WTC11 (cell line): ENCODE measurements around the gene CERT1. TPM values are rescaled to one million over a fixed set of nuclear protein-coding genes. Genes with fewer than 3 reads are reported as not detected.
"Not testable (repeated sequence)": the region's sequence is repeated elsewhere in the genome, so short reads cannot be mapped to it uniquely, and the experiment has no call there.

Experiments used
- ATAC-seq: fragments of 200-7000 bp; cut with Tn5 transposase; 2 replicates; pipeline ENCODE4 v1.10.0; 2021; ENCODE audit warnings: mild to moderate bottlenecking, moderate library complexity
- CTCF ChIA-PET: fragments of 300-600 bp; sonication (Branson Sonifier 250); formaldehyde crosslinking; loops from one replicate; lab custom pipeline; 2021; ENCODE audit warnings: antibody characterized with exemption; lab: Charles Lee
- POLR2A ChIA-PET: fragments of 350-600 bp; sonication (Branson Sonifier 250); formaldehyde crosslinking; loops from one replicate; lab custom pipeline; 2021; ENCODE audit warnings: antibody characterized with exemption; lab: Charles Lee
- DNase-seq: peaks from one replicate; pipeline ENCODE4 v3.0.0; 2021; ENCODE audit warnings: low spot score
- H3K27ac Mint-ChIP-seq: 2 replicates; pipeline ENCODE4 v1.8.0; 2021; ENCODE audit warnings: mixed read lengths
- H3K27me3 Mint-ChIP-seq: 2 replicates; pipeline ENCODE4 v1.8.0; 2021; ENCODE audit warnings: low read depth, mild to moderate bottlenecking, moderate library complexity, mixed read lengths
- H3K36me3 Mint-ChIP-seq: 2 replicates; pipeline ENCODE4 v1.8.0; 2021; ENCODE audit warnings: mixed read lengths
- H3K4me1 Mint-ChIP-seq: 2 replicates; pipeline ENCODE4 v1.8.0; 2022; ENCODE audit warnings: mixed read lengths
- H3K4me3 Mint-ChIP-seq: 2 replicates; pipeline ENCODE4 v1.8.0; 2021; ENCODE audit warnings: mild to moderate bottlenecking, moderate library complexity, mixed read lengths
- H3K9me3 Mint-ChIP-seq: 2 replicates; pipeline ENCODE4 v1.8.0; 2021; ENCODE audit warnings: mixed read lengths
- ESRRA ChIP-seq: sonication (generic); formaldehyde crosslinking; IDR thresholded peaks from 2 replicates; pipeline ENCODE4 v1.8.1; 2022; ENCODE audit warnings: mild to moderate bottlenecking, missing genetic modification reagents, borderline replicate concordance
- FOXP1 ChIP-seq: sonication (generic); formaldehyde crosslinking; IDR thresholded peaks from 2 replicates; pipeline ENCODE4 v1.8.0; 2022; ENCODE audit warnings: missing genetic modification reagents, mild to moderate bottlenecking, moderate library complexity, borderline replicate concordance
- FOXP4 ChIP-seq: sonication (generic); formaldehyde crosslinking; IDR thresholded peaks from 2 replicates; pipeline ENCODE4 v1.8.0; 2022; ENCODE audit warnings: mild to moderate bottlenecking, missing genetic modification reagents
- IRF2 ChIP-seq: sonication (generic); formaldehyde crosslinking; IDR thresholded peaks from 2 replicates; pipeline ENCODE4 v1.8.0; 2022; ENCODE audit warnings: low read depth, missing genetic modification reagents, borderline replicate concordance
- PREB ChIP-seq: sonication (generic); formaldehyde crosslinking; IDR thresholded peaks from 2 replicates; pipeline ENCODE4 v1.8.1; 2022; ENCODE audit warnings: mild to moderate bottlenecking, missing genetic modification reagents, moderate library complexity, borderline replicate concordance
- PRRX2 ChIP-seq: fragments of 250-450 bp; sonication (Bioruptor Pico); IDR thresholded peaks from 2 replicates; pipeline ENCODE4 v1.8.0; 2021; ENCODE audit warnings: mild to moderate bottlenecking
- SOX15 ChIP-seq: fragments of 250-450 bp; sonication (Bioruptor Pico); IDR thresholded peaks from 2 replicates; pipeline ENCODE4 v1.9.0; 2021; ENCODE audit warnings: mild to moderate bottlenecking
- ZMAT4 ChIP-seq: fragments of 250-450 bp; sonication (Bioruptor Pico); IDR thresholded peaks from 2 replicates; pipeline ENCODE4 v1.9.0; 2021; ENCODE audit warnings: mild to moderate bottlenecking
- ZNF121 ChIP-seq: sonication (generic); formaldehyde crosslinking; IDR thresholded peaks from 2 replicates; pipeline ENCODE4 v1.8.0; 2023; ENCODE audit warnings: missing genetic modification reagents
- ZNF281 ChIP-seq: sonication (generic); formaldehyde crosslinking; IDR thresholded peaks from 2 replicates; pipeline ENCODE4 v1.8.0; 2023; ENCODE audit warnings: mild to moderate bottlenecking, missing genetic modification reagents
- ZNF396 ChIP-seq: fragments of 250-450 bp; sonication (Bioruptor Pico); IDR thresholded peaks from 2 replicates; pipeline ENCODE4 v1.8.0; 2021; ENCODE audit warnings: mild to moderate bottlenecking, moderate library complexity, borderline replicate concordance
- ZNF671 ChIP-seq: fragments of 250-450 bp; sonication (Bioruptor Pico); IDR thresholded peaks from 2 replicates; pipeline ENCODE4 v1.8.0; 2021; ENCODE audit warnings: mild to moderate bottlenecking
- total RNA-seq: library from RNA; stranded (reverse); gene quantifications from 3 replicates; pipeline ENCODE4 v1.2.3, GENCODE V29; 2021

The CERT1 gene
- total RNA-seq, 1 experiment from 2014 or later, result 50.8 TPM

GRCh38 chr5:75335952-75336614 lies 175.3 kb downstream of the CERT1 start:
- H3K36me3 Mint-ChIP-seq, result peaks cover 11% of the 10 kb centered on the region; the same call in 1 of the 2 replicates
- ChIA-PET POLR2A (interaction anchor here (0.8 to 2.6 kb wide), 11 partner anchors 8 to 469 kb away, joined by 3 to 22 read pairs (median 4); partner anchors contain the start of genes ANKRD31, CERT1, POC5 and POLK), CTCF (interaction anchor here (0.8 to 2.0 kb wide), 21 partner anchors 9 to 414 kb away, joined by 3 to 62 read pairs (median 4); partner anchors contain the start of gene ANKRD31)
- H3K4me1 Mint-ChIP-seq, result peaks cover 26% of the 10 kb centered on the region
- peaks cover 5% of the 10 kb centered on the region; the same call in 1 of the 2 replicates for H3K9me3 Mint-ChIP-seq
- no peak for DNase-seq
- peak; percentile 29 for ATAC-seq
- H3K27me3 Mint-ChIP-seq, result no peaks in the 10 kb centered on the region
- no peak for TF ChIP-seq ESRRA (CRISPR knock-in tag)
- no peak for TF ChIP-seq ZNF121 (CRISPR knock-in tag)
- TF ChIP-seq ZNF671 (CRISPR knock-in tag), result 0 out of 2 replicates have a peak, but pooled peaks have one; percentile 40
- TF ChIP-seq PRRX2, result no peak
- TF ChIP-seq IRF2 (CRISPR knock-in tag), result no peak
- TF ChIP-seq PREB (CRISPR knock-in tag), result no peak
- TF ChIP-seq ZMAT4, result no peak
- no peak overlapping the region for H3K27ac Mint-ChIP-seq
- H3K4me3 Mint-ChIP-seq, result no peak overlapping the region

GRCh38 chr5:75335486-75335885 lies 175.9 kb downstream of the CERT1 start:
- no peak overlapping the region for H3K27ac Mint-ChIP-seq
- CTCF ChIA-PET, result no interaction called here
- DNase-seq, result no peak
- no peaks in the 10 kb centered on the region for H3K27me3 Mint-ChIP-seq
- H3K36me3 Mint-ChIP-seq, result peaks cover 11% of the 10 kb centered on the region; the same call in 1 of the 2 replicates
- H3K9me3 Mint-ChIP-seq, result peaks cover 5% of the 10 kb centered on the region; the same call in 1 of the 2 replicates
- TF ChIP-seq FOXP4, result no peak
- no peak for TF ChIP-seq FOXP1 (CRISPR knock-in tag)
- TF ChIP-seq ZNF281 (CRISPR knock-in tag), result no peak
- no peak for TF ChIP-seq ZNF396
- TF ChIP-seq SOX15 (CRISPR knock-in tag), result no peak
- TF ChIP-seq, all 79 proteins: peak for 0
- peaks cover 23% of the 10 kb centered on the region for H3K4me1 Mint-ChIP-seq
- 0 out of 2 replicates have a peak overlapping the region, but pooled peaks have one; percentile 6 for H3K4me3 Mint-ChIP-seq
- POLR2A ChIA-PET, result no interaction called here
- no peak for ATAC-seq

- H3K9me3 Mint-ChIP-seq, DNase-seq, H3K27ac Mint-ChIP-seq, ATAC-seq, H3K27me3 Mint-ChIP-seq, POLR2A ChIA-PET, H3K4me3 Mint-ChIP-seq: not testable (repeated sequence)
- CTCF ChIA-PET, result interaction anchor here (0.9 kb wide), 1 partner anchor 178 kb away, joined by 3 read pairs; no protein-coding TSS in a partner anchor
- peaks cover 13% of the 10 kb centered on the region for H3K4me1 Mint-ChIP-seq
- H3K36me3 Mint-ChIP-seq, result peaks cover 11% of the 10 kb centered on the region; the same call in 1 of the 2 replicates
Observed at GRCh38 chr5:75334413-75334812, 177.0 kb downstream of the CERT1 start.

- DNase-seq, ATAC-seq, POLR2A ChIA-PET, H3K4me3 Mint-ChIP-seq, H3K9me3 Mint-ChIP-seq, H3K27ac Mint-ChIP-seq, H3K27me3 Mint-ChIP-seq: not testable (repeated sequence)
- CTCF ChIA-PET, result interaction anchor here (0.6 to 0.9 kb wide), 3 partner anchors 16 to 1626 kb away, joined by 3 read pairs; no protein-coding TSS in a partner anchor
- Mint-ChIP-seq H3K36me3 (peaks cover 11% of the 10 kb centered on the region; the same call in 1 of the 2 replicates), H3K4me1 (peaks cover 10% of the 10 kb centered on the region)
Observed at GRCh38 chr5:75333759-75334158, 177.7 kb downstream of the CERT1 start.
